Activated gamma-delta T cell (primary cell): ENCODE data around the gene WBP2.
"Not testable (repeated sequence)": the region's sequence is repeated elsewhere in the genome, so short reads cannot be mapped to it uniquely, and the experiment has no call there.

Experiments used
- DNase-seq: peaks from one replicate; lab custom pipeline; 2025; lab: John Stamatoyannopoulos, UW

WBP2 gene

GRCh38 chr17:75889454-75889853, 34.3 kb upstream of the WBP2 start:
- no peak for DNase-seq

GRCh38 chr17:75888484-75888883, 33.3 kb upstream of the WBP2 start:
- no peak for DNase-seq

- DNase-seq: not testable (repeated sequence)
These were observed 30.7 kb upstream of the WBP2 start for GRCh38 chr17:75885860-75886259.

GRCh38 chr17:75885431-75885830, 30.3 kb upstream of the WBP2 start:
- no peak for DNase-seq

GRCh38 chr17:75881678-75882454, 26.7 kb upstream of the WBP2 start:
- no peak for DNase-seq

- DNase-seq: no peak
These were observed 25.1 kb upstream of the WBP2 start for GRCh38 chr17:75880266-75880665.

- no peak for DNase-seq
These were observed 23.3 kb upstream of the WBP2 start, which contains the start of gene TRIM47 for GRCh38 chr17:75878174-75878998. TRIM47 (minus strand) TSS chr17:75878581; CDS start chr17:75878548, 33 bp downstream.

- DNase-seq: peak; percentile 53
These were observed 22.6 kb upstream of the WBP2 start for GRCh38 chr17:75877752-75878173.

GRCh38 chr17:75876938-75877751, 22.0 kb upstream of the WBP2 start:
- DNase-seq: no peak

GRCh38 chr17:75876190-75876937, 21.2 kb upstream of the WBP2 start:
- peak; percentile 42 for DNase-seq

GRCh38 chr17:75875940-75876189, 20.7 kb upstream of the WBP2 start:
- DNase-seq: no peak

- no peak for DNase-seq
These were observed 20.2 kb upstream of the WBP2 start for GRCh38 chr17:75875182-75875939.

- no peak for DNase-seq
These were observed 19.4 kb upstream of the WBP2 start for GRCh38 chr17:75874323-75875181.

- no peak for DNase-seq
These were observed 18.6 kb upstream of the WBP2 start for GRCh38 chr17:75873587-75874322.

GRCh38 chr17:75872434-75873351, 17.6 kb upstream of the WBP2 start:
- DNase-seq: no peak

GRCh38 chr17:75870228-75870627, 15.1 kb upstream of the WBP2 start:
- not testable (repeated sequence) for DNase-seq

- no peak for DNase-seq
These were observed 14.4 kb upstream of the WBP2 start for GRCh38 chr17:75869282-75870141.
